Colonic mucosa (tissue), 4 donors: ENCODE results near the gene TBC1D12. TPM values are rescaled to one million over a fixed set of nuclear protein-coding genes. Genes with fewer than 3 reads are reported as not detected.

ENCODE experiments used
- DNase-seq: peaks from one replicate; pipeline ENCODE4 v3.0.0-alpha.2; 2020
- H3K27ac ChIP-seq: fragments of 200-600 bp; one replicate; pipeline ENCODE4 v1.8.0; 2021
- H3K27me3 ChIP-seq: fragments of 200-600 bp; one replicate; pipeline ENCODE4 v1.8.0; 2021
- H3K36me3 ChIP-seq: fragments of 200-600 bp; one replicate; pipeline ENCODE4 v1.8.0; 2021
- H3K4me1 ChIP-seq: fragments of 200-600 bp; one replicate; pipeline ENCODE4 v1.8.0; 2021; ENCODE audit warnings: mild to moderate bottlenecking
- H3K4me3 ChIP-seq: fragments of 200-600 bp; one replicate; pipeline ENCODE4 v1.8.0; 2021
- H3K9ac ChIP-seq, 2 donors: one replicate each; pipeline ENCODE4 v1.7.0; 2013; ENCODE audit warnings: control low read depth in 2 of 2, low read depth in 2 of 2, low read length in 2 of 2
- H3K9me3 ChIP-seq: fragments of 200-600 bp; one replicate; pipeline ENCODE4 v1.8.0; 2021
- CTCF ChIP-seq: fragments of 200-600 bp; IDR thresholded peaks from one replicate; pipeline ENCODE4 v1.8.0; 2022; ENCODE audit warnings: antibody characterized with exemption, mild to moderate bottlenecking
- intact Hi-C: fragments of 100-400 bp; cut with DNase I; formaldehyde crosslinking; loops from one replicate; pipeline ENCODE4 v1.14.1; 2022
- total RNA-seq, 2 donors: library from RNA; stranded (reverse); fragmentation: NEBNext Ultra II Directional in 1 of 2; extraction: Animal tissue kit (Norgen Biotek cat#: 25700) in 1 of 2; gene quantifications; one replicate each; pipeline ENCODE4 v1.2.1, GENCODE V29; 2021
- donor health status: healthy.
- donor health status: DM: no; HTN: no; CAD: no.
- donor health status: DM: no; HTN: no; CAD: no.

Gene TBC1D12
- total RNA-seq, 2 donors from 2014 or later = 18.0 to 21.0 TPM

GRCh38 chr10:94432443-94432842, 30.1 kb downstream of the TBC1D12 start:
- no peaks in the 10 kb centered on the region for H3K9me3 ChIP-seq
- no peaks in the 10 kb centered on the region for H3K27me3 ChIP-seq
- no peaks in the 10 kb centered on the region for H3K36me3 ChIP-seq
- H3K4me1 ChIP-seq = no peaks in the 10 kb centered on the region
- intact Hi-C loops = no loop called here
- no peak for TF ChIP-seq CTCF
- DNase-seq = no peak
- H3K9ac ChIP-seq = no peak overlapping the region
- no peak overlapping the region for H3K27ac ChIP-seq
- H3K4me3 ChIP-seq = no peak overlapping the region

DNA sequence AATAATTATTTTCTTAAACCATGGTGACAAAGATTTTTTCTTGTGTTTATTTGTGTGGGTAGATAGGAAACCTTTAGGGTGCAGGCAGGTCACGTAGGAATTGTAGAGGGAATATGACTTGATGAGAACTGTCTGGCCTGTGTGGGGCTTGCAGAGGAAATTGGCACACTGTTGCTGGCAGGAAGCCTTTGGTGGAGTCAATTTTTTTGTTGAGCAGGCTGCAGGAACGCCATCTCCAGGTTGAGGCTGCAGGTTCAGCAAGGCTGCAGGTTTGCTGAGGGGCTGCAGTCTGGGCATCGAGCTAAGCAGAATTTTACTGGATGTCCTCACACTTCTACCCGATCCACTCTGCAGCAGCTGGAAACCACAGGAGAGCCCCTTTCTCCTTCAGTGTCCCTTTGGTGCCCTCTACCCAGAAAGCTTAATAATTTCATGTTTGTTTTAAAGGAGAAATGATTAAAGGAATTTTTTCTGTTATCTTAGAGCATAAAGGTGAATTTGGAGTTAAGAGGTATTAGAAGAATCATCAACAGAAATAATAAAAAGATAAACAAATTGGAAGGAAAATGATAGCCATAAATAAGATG, 37.0 kb downstream of the TBC1D12 start:
- Histone ChIP-seq H3K9ac (no peak overlapping the region), H3K27me3 (no peaks in the 10 kb centered on the region), H3K4me3 (no peak overlapping the region), H3K27ac (no peak overlapping the region), H3K9me3 (no peaks in the 10 kb centered on the region), H3K36me3 (no peaks in the 10 kb centered on the region), H3K4me1 (no peaks in the 10 kb centered on the region)
- DNase-seq = peak; percentile 27
- no peak for TF ChIP-seq CTCF
- intact Hi-C loops = no loop called here

DNA sequence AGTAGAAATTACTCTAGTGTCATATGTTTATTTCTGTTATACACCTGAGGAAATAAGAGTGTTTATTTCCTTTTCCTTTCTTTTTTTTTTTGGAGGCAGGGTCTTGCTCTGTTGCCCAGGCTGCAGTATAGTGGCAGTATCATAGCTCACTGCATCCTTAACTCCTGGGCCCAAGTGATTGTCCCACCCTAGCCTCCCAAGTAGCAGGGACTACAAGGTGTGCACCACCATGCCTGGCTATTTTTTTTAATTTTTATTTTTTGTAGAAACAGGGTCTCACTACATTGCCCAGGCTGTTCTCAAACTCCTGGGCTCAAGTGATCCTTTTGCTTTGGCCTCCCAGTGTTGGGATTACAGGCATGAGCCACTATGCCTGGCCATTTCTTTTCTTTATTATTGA, 37.8 kb downstream of the TBC1D12 start:
- no peak overlapping the region for H3K27ac ChIP-seq
- no peaks in the 10 kb centered on the region for H3K27me3 ChIP-seq
- no peak overlapping the region for H3K4me3 ChIP-seq
- no peak for TF ChIP-seq CTCF
- intact Hi-C loops = loop anchor here (10.0 kb wide), 2 partner anchors 155 to 525 kb away; no protein-coding TSS in a partner anchor
- H3K9me3 ChIP-seq = no peaks in the 10 kb centered on the region
- H3K4me1 ChIP-seq = no peaks in the 10 kb centered on the region
- H3K36me3 ChIP-seq = no peaks in the 10 kb centered on the region
- no peak for DNase-seq
- H3K9ac ChIP-seq = no peak overlapping the region

DNA sequence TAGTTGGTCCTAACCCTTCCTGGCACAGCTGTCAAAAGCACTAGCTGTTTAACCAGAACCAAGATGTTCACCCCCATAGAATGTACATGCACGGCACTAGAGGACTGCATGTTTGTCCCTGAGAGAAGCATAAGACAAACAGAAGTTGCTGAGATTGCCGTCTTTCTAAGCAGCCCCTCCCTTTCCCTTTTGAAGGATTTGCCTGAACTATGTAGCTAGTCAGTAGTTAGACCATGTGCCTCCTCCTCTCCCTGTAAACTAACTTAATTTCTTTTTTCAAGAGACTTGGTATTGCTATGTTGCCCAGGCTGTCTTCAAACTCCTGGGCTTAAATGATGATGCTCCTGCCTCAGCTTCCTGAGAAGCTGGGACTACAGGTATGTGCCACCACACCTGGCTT, 40.7 kb downstream of the TBC1D12 start:
- no peaks in the 10 kb centered on the region for H3K27me3 ChIP-seq
- H3K9ac ChIP-seq = no peak overlapping the region
- H3K36me3 ChIP-seq = no peaks in the 10 kb centered on the region
- no peaks in the 10 kb centered on the region for H3K9me3 ChIP-seq
- no peak overlapping the region for H3K4me3 ChIP-seq
- H3K4me1 ChIP-seq = no peaks in the 10 kb centered on the region
- no peak overlapping the region for H3K27ac ChIP-seq
- TF ChIP-seq CTCF = no peak
- DNase-seq = no peak
- intact Hi-C loops = loop anchor here (10.0 kb wide), 2 partner anchors 158 to 528 kb away; no protein-coding TSS in a partner anchor

DNA sequence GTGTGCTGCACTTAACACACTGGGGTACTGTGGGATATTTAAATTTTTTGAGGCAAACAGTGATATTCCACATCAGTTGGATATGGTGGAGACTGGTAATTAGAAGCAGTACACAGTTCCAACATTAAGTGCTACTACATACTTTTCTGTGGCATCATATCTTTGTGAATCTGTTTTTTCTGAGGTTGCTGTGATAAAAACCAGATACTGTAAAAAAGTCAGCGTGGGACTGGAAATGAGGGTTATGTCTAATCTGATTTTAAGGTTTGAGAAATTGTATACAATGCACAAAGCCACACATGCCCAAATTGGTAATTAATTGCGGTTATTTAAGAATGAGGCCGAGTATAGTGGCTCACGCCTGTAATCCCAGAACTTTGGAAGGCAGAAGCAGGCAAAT, 41.2 kb downstream of the TBC1D12 start:
- Histone ChIP-seq H3K27ac (no peak overlapping the region), H3K27me3 (no peaks in the 10 kb centered on the region), H3K36me3 (no peaks in the 10 kb centered on the region), H3K9me3 (no peaks in the 10 kb centered on the region), H3K4me3 (no peak overlapping the region), H3K4me1 (no peaks in the 10 kb centered on the region), H3K9ac (no peak overlapping the region)
- no peak for TF ChIP-seq CTCF
- DNase-seq = no peak
- intact Hi-C loops = loop anchor here (10.0 kb wide), 2 partner anchors 159 to 529 kb away; no protein-coding TSS in a partner anchor
